ENCODE results near the gene ACMSD.

- TF ChIP-seq, protein P1, sequence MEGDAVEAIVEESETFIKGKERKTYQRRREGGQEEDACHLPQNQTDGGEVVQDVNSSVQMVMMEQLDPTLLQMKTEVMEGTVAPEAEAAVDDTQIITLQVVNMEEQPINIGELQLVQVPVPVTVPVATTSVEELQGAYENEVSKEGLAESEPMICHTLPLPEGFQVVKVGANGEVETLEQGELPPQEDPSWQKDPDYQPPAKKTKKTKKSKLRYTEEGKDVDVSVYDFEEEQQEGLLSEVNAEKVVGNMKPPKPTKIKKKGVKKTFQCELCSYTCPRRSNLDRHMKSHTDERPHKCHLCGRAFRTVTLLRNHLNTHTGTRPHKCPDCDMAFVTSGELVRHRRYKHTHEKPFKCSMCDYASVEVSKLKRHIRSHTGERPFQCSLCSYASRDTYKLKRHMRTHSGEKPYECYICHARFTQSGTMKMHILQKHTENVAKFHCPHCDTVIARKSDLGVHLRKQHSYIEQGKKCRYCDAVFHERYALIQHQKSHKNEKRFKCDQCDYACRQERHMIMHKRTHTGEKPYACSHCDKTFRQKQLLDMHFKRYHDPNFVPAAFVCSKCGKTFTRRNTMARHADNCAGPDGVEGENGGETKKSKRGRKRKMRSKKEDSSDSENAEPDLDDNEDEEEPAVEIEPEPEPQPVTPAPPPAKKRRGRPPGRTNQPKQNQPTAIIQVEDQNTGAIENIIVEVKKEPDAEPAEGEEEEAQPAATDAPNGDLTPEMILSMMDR (IDR thresholded peaks at IDR 0.05), result no peak
- no peak for TF ChIP-seq POLR2AphosphoS5 (IDR thresholded peaks at IDR 0.05; ENCODE audit: low read depth, low read length)
- TF ChIP-seq EP300 (IDR thresholded peaks at IDR 0.05; ENCODE audit: borderline replicate concordance in 1 of 2, low read depth in 1 of 2, low read length in 1 of 2), result no peak
- TF ChIP-seq FOXM1 (IDR thresholded peaks at IDR 0.05; ENCODE audit: low read depth), result no peak
- TF ChIP-seq RAD21 (IDR thresholded peaks at IDR 0.05; ENCODE audit: low read length), result no peak
- TF ChIP-seq SIN3A (IDR thresholded peaks at IDR 0.05; ENCODE audit: borderline replicate concordance, low read depth, low read length), result no peak
These were observed 79.0 kb downstream of the ACMSD start for GRCh38 chr2:134917360-134917865.
